HG03066 (cell line): Measurements from ENCODE around the gene SH2D3A.

ENCODE experiments used
- ATAC-seq: cut with Tn5 transposase; IDR thresholded peaks from one replicate; pipeline ENCODE4 v1.9.1; 2021; ENCODE audit warnings: low read depth; ENCODE audit not compliant: unreplicated experiment

Gene SH2D3A

DNA sequence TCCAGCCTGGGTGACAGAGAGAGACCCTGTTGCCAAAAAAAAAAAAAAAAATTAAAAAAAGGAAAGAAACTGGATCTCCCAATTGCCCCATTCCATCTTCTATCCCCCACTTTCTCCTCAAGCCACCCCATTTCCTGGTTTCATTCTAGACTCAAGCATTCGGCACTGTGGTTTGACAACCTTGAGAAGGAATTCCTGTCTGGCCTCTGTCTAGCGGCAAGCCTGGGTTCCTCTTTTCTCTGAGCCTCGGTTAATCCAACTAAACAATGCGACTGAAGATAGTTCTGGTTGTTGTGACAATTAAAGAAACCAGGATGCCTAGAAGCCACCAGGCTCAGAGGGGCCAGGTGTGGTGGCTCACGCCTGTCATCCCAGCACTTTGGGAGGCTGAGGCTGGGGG, 43.5 kb downstream of the SH2D3A start:
- ATAC-seq, result no peak

- no peak for ATAC-seq
Measured at GRCh38 chr19:6723108-6723618, 44.1 kb downstream of the SH2D3A start.

GRCh38 chr19:6721773-6722172, 45.5 kb downstream of the SH2D3A start:
- no peak for ATAC-seq

DNA sequence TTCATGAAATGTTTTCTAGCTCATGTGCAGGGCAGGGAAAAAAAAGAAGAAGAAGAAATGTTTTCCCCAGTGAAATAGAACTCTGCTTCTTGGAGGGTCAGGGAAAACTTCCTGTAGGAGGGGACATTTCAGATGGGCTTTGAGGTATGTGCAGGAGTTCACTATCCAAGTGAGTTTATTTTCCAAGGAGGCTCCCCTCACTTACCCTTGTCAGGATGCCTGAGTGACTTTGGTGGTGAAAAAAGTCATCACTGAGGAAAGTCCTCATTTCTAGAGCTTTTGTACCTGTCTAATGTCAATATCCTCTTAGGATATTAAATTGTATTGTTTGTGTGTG, 46.1 kb downstream of the SH2D3A start:
- no peak for ATAC-seq

- ATAC-seq, result no peak
Measured at GRCh38 chr19:6720369-6721137, 46.7 kb downstream of the SH2D3A start, which contains the start of gene C3. Gene C3 (minus strand): TSS chr19:6720650. CDS start chr19:6720589, 61 bp downstream.

GRCh38 chr19:6719992-6720368, 47.3 kb downstream of the SH2D3A start:
- ATAC-seq, result no peak

- ATAC-seq, result no peak
Measured at GRCh38 chr19:6719540-6719861, 47.7 kb downstream of the SH2D3A start.

DNA sequence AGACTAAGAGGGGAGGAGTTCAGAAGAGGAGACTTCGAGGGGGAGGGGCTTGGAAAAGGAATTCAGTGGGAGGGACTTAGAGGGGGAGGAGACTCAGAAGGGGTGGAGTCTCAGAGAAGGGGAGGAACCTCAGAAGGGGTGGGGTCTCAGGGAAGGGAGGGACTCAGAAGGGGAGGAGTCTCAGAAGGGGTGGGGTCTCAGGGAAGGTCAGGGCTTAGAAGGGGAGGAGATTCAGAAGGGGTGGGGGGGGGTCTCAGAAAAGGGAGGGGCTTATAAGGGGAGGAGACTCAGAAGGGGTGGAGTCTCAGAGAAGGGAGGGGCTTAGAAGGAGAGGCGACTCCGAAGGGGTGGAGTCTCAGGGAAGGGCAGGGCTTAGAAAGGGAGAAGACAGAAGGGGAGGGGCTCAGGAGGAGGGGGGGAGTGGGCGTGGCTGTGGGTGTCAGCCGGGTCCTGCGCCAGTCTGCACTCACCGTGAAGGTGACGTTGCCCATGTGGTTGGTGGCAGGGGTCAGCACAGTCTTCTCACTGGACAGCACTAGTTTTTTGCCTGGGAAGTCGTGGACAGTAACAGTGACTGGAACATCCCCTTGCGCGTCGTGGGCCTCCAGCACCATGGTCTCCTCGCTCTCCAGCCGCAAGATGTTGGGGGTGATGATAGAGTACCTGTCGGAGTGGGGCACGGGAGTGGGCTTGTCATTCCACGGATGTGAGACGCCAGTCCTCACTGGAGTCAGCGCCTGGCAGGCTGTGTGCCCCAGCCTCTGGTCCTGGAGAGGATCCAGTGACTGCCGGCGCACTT, 48.3 kb downstream of the SH2D3A start:
- no peak for ATAC-seq

- no peak for ATAC-seq
Measured at GRCh38 chr19:6718111-6718740, 49.0 kb downstream of the SH2D3A start.

DNA sequence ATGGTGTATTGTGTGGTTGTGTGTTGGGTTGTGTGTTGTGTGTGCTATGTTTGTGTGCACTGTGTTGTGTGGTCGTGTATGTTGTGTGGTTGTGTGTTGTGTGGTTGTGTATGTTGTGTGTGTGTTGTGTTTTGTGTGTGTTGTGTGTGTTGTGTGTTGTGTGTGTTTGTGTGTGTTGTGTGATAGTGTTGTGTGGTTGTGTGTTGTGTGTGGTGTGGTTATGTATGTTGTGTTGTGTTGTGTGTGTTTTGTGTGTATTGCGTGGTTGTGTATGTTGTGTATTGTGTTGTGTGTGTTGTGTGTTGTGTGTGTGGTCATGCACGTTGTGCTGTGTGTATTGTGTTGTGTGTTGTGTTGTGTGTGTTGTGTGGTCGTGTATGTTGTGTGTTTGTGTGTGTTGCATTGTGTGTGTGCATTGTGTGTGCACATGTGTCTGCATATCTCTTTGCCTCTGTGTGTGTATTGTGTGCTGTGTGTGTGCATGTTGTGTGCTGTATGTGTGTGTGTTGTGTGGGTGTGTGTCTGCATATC, 49.7 kb downstream of the SH2D3A start:
- no peak for ATAC-seq

- ATAC-seq, result no peak
Measured at GRCh38 chr19:6717036-6717435, 50.2 kb downstream of the SH2D3A start.

- no peak for ATAC-seq
Measured at GRCh38 chr19:6716610-6716970, 50.6 kb downstream of the SH2D3A start.

DNA sequence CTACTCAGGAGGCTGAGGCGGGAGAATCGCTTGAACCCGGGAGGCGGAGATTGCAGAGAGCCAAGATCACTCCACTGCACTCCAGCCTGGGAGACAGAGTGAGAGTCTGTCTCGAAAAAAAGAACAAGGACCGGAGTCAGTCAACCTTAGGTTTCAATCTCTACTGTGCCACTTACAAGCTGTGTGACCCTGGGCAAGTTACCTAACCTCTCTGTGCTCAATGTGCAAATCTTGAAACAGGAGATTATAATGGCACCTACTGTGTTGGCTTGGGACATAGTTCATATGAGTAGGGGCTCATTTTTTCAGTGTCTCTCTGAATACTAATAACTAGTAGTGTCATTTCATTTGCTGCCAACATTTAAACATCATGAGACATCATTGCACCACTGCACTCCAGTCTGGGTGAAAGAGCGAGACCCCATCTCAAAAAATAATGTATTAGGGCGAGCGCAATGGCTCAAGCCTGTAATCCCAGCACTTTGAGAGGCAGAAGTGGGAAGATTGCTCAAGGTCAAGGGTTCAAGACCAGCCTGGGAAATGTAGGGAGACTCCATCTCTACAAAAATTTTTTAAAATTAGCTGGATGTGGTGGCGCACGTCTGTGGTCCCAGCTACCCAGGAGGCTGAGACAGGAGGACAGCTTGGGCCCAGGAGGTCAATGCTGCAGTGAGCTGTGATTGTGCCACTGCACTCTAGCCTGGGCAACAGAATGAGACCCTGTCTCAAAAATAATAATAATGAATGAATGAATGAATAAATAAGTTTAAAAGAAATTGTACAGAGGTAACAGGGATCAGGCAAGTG, 52.3 kb downstream of the SH2D3A start:
- no peak for ATAC-seq

DNA sequence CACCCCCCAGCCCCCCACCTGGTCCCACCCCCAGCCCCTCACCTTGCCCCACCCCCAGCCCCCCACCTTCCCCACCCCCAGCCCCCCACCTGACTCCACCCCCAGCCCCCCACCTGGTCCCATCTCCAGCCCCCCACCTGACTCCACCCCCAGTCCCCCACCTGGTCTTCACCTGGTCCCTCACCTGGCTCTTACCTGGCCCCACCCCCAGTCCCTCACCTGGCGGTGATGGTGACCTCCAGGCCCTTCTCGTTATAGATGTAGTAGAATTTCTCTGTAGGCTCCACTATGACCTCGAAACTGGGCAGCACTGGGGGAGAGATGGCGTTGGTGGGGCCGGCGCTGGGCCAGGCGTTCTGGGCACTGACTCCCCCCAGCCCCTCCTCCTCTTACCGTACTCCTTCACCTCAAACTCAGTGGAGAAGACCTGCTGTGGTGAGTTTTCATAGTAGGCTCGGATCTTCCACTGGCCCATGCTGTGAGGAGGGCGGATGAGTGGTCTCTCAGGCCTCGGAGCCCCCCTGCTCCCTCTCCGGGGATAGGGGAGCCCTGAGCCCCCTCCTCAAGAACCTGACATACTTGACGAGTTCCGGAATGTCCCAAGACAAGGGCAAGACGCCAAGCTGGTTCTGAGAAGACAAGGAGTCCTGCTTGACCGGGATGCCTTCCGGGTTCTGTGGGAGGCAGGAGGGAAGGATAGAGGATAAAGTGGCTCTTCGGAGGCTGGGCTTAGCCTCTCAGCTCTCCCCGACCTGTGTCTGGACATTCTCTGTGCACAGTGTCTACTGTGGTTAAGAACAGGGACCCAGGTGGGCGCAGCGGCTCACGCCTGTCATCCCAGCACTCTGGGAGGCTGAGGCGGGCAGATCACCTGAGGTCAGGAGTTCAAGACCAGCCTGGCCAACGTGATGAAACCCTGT, 53.2 kb downstream of the SH2D3A start:
- no peak for ATAC-seq

GRCh38 chr19:6712692-6713670, 54.3 kb downstream of the SH2D3A start:
- no peak for ATAC-seq

DNA sequence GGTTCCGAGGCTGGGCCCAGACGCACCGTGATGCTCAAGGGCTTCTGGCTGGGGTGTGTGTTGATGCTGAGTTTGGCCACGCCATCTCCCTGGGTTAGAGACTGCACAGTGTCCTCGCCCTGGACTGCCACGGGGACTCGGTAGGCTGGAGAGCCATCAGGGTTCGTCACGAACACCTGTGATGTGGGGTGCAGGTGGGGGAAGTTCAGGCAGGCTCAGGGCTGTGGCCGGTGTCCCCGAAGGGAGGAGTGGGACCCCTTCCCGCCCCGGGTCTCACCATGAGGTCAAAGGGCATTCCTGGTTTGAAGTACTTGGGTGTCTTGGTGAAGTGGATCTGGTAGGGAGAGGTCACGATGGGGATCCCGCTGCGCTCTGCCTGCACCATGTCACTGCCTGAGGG, 55.0 kb downstream of the SH2D3A start:
- ATAC-seq, result no peak

GRCh38 chr19:6711605-6712004, 55.6 kb downstream of the SH2D3A start:
- ATAC-seq, result no peak

- ATAC-seq, result no peak
Measured at GRCh38 chr19:6711078-6711361, 56.2 kb downstream of the SH2D3A start.
